22Rv1 (cell line): ENCODE measurements around the gene ANO2.

ENCODE experiments used
- ZFX ChIP-seq: fragments of 450-650 bp; IDR thresholded peaks from 2 replicates; pipeline ENCODE4 v1.6.1; 2017; ENCODE audit warnings: antibody characterized with exemption, borderline replicate concordance
- TF ChIP-seq, protein P1 (sequence below): fragments of 450-650 bp; IDR thresholded peaks from 2 replicates; pipeline ENCODE4 v1.5.1; 2017; ENCODE audit warnings: mild to moderate bottlenecking

DNA sequence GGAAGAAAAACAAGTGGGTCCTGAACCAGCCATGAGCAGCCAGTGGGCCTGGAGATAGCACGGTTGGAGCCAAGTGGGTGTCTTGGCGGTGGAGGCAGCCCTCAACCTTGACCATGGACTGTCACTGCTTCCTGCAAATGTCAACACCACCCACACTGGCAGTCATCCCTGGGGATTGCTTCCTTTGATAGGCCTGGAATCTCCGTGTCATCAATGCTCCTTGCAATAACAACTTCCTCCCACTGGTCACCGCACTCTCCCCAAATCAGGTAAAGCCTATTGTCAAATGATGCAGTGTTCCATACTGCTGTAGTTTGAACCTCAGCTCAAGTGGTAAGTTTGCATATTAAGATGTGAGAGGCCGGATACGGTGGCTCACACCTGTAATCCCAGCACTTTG is 384.0 kb downstream of the ANO2 start:
- TF ChIP-seq, protein P1, sequence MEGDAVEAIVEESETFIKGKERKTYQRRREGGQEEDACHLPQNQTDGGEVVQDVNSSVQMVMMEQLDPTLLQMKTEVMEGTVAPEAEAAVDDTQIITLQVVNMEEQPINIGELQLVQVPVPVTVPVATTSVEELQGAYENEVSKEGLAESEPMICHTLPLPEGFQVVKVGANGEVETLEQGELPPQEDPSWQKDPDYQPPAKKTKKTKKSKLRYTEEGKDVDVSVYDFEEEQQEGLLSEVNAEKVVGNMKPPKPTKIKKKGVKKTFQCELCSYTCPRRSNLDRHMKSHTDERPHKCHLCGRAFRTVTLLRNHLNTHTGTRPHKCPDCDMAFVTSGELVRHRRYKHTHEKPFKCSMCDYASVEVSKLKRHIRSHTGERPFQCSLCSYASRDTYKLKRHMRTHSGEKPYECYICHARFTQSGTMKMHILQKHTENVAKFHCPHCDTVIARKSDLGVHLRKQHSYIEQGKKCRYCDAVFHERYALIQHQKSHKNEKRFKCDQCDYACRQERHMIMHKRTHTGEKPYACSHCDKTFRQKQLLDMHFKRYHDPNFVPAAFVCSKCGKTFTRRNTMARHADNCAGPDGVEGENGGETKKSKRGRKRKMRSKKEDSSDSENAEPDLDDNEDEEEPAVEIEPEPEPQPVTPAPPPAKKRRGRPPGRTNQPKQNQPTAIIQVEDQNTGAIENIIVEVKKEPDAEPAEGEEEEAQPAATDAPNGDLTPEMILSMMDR, result 0 out of 2 replicates have a peak, but pooled peaks have one; percentile 15
- TF ChIP-seq ZFX, result no peak
